Kidney (tissue), 14 donors: ENCODE results near the gene ITGA8. TPM values are rescaled to one million over a fixed set of nuclear protein-coding genes. Genes with fewer than 3 reads are reported as not detected.

Source experiments
- DNase-seq, 5 donors: peaks; one replicate each; pipeline ENCODE4 v3.0.0-alpha.2; 2013 to 2020
- FAIRE-seq: peaks from 2 replicates; lab custom pipeline; 2012; peaks lifted over from hg19 to GRCh38; lab: Jason Lieb, UNC
- H3K27ac ChIP-seq, 2 donors: one replicate each; pipeline ENCODE4 v1.7.0; 2013; ENCODE audit warnings: low read depth in 2 of 2, low read length in 2 of 2, inconsistent platforms in 1 of 2
- H3K27me3 ChIP-seq: one replicate; pipeline ENCODE4 v1.7.1; 2013; ENCODE audit warnings: low read length, inconsistent platforms; ENCODE audit not compliant: control insufficient read depth, insufficient read depth
- H3K36me3 ChIP-seq, 3 donors: one replicate each; pipeline versions ENCODE4 v1.7.0 to v1.7.1; 2013; ENCODE audit warnings: low read length in 3 of 3, control low read depth in 1 of 3, inconsistent platforms in 1 of 3; ENCODE audit not compliant: insufficient read depth in 3 of 3, control insufficient read depth in 2 of 3
- H3K4me1 ChIP-seq, 3 donors: one replicate each; pipeline versions ENCODE4 v1.7.0 to v1.7.1; 2013; ENCODE audit warnings: low read length in 3 of 3, inconsistent platforms in 1 of 3, low read depth in 1 of 3; ENCODE audit not compliant: control insufficient read depth in 2 of 3, insufficient read depth in 2 of 3
- H3K4me3 ChIP-seq, 3 donors: one replicate each; pipeline versions ENCODE4 v1.7.0 to v1.8.1; 2013; ENCODE audit warnings: low read length in 3 of 3, control low read depth in 1 of 3, inconsistent platforms in 1 of 3
- H3K9ac ChIP-seq, 3 donors: one replicate each; pipeline versions ENCODE4 v1.7.0 to v1.7.1; 2013; ENCODE audit warnings: low read length in 3 of 3, control low read depth in 1 of 3, inconsistent platforms in 1 of 3
- H3K9me3 ChIP-seq, 3 donors: one replicate each; pipeline versions ENCODE4 v1.7.0 to v1.7.1; 2013; ENCODE audit warnings: low read length in 3 of 3, control low read depth in 1 of 3, inconsistent platforms in 1 of 3; ENCODE audit not compliant: control insufficient read depth in 2 of 3, insufficient read depth in 1 of 3
- CTCF ChIP-seq: IDR thresholded peaks from 3 replicates; pipeline ENCODE4 v1.5.1; 2012; ENCODE audit warnings: mild to moderate bottlenecking, moderate library complexity, borderline replicate concordance; ENCODE audit not compliant: insufficient read depth; ENCODE audit errors: extremely low read depth
- intact Hi-C: fragments of 100-400 bp; cut with DNase I; formaldehyde crosslinking; loops from one replicate; pipeline ENCODE4 v1.11.1; 2022
- polyA plus RNA-seq: library from polyadenylated mRNA; stranded (reverse); fragments of 350-450 nt; fragmentation: Illumina TruSeq; extraction: RNeasy Lipid Tissue Mini Kit (QIAGEN cat#74804); gene quantifications from one replicate; pipeline ENCODE4 v1.2.3, GENCODE V29; 2014; ENCODE audit warnings: low read depth, low replicate concordance; ENCODE audit not compliant: insufficient read depth
- total RNA-seq: library from RNA; stranded (reverse); fragmentation: NEBNext Ultra II Directional; extraction: Animal tissue kit (Norgen Biotek cat#: 25700); gene quantifications from one replicate; pipeline ENCODE4 v1.2.1, GENCODE V29; 2021
- donor health status: control.
- donor health status: control.
- donor health status: control.
- donor health status: control.
- donor health status: control.
- donor health status: DM: yes; HTN: yes; CAD: no.
- donor health status: Normal renal cell carcinoma (clear cell type).

Gene ITGA8
- total and polyA plus RNA-seq, 2 donors from 2014 or later, result 10.8 to 22.1 TPM

DNA sequence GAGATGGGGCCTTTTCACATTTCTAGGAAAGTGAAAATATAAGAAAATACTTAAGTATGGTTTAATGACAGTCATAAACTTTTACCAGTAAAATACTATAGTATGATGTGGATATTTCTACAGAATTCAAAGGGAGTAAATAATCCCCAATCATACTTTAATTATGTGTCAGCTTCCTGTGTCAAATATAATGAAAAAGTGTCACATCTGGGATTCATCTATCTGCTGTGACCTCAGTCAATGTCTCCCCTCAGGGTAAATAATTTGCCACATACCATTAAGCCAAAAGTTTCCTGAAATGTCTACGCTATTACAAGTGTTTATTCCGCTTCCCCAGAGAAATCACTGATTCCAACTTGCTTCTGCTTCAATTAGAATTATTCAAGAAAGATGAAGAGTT lies 110.5 kb downstream of the ITGA8 start:
- FAIRE-seq (no peak), DNase-seq (no peak)
- intact Hi-C loops, result no loop called here
- no peaks in the 10 kb centered on the region for H3K36me3 ChIP-seq
- TF ChIP-seq CTCF, result no peak
- H3K27ac ChIP-seq, result no peak overlapping the region
- no peak overlapping the region for H3K9ac ChIP-seq
- H3K4me1 ChIP-seq, result peaks cover 0 to 1% (median 0%) of the 10 kb centered on the region in 3 donors
- no peaks in the 10 kb centered on the region for H3K27me3 ChIP-seq
- H3K4me3 ChIP-seq, result no peak overlapping the region
- no peaks in the 10 kb centered on the region for H3K9me3 ChIP-seq

DNA sequence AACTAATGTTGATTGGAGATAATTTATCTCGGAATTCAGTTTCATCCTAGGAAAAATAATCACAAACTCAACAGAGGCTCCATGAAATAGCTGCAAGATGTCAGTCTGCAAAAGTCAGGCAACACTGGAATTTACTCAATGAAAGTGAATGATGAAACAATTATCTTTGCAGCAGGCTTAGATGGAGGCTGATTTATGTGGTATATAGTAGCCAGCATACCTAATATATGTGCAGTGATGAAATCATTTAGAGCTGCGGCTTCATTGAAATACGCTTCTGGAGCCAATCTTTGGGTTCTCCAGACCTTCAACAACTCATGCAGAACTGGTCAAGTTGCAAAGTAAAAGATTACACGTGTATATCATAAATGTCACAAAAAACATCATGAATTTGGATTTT lies 113.3 kb downstream of the ITGA8 start:
- Histone ChIP-seq H3K9me3 (no peaks in the 10 kb centered on the region), H3K4me3 (no peak overlapping the region), H3K27me3 (no peaks in the 10 kb centered on the region), H3K9ac (no peak overlapping the region), H3K4me1 (peaks cover 0 to 4% (median 0%) of the 10 kb centered on the region in 3 donors), H3K36me3 (no peaks in the 10 kb centered on the region), H3K27ac (no peak overlapping the region)
- DNase-seq (no peak), FAIRE-seq (no peak)
- no peak for TF ChIP-seq CTCF
- intact Hi-C loops, result no loop called here

- Histone ChIP-seq H3K4me1 (peaks cover 0 to 4% (median 0%) of the 10 kb centered on the region in 3 donors), H3K27ac (no peak overlapping the region), H3K27me3 (no peaks in the 10 kb centered on the region), H3K4me3 (no peak overlapping the region), H3K9ac (no peak overlapping the region), H3K9me3 (no peaks in the 10 kb centered on the region), H3K36me3 (no peaks in the 10 kb centered on the region)
- no peak for FAIRE-seq
- DNase-seq, result no peak
- no peak for TF ChIP-seq CTCF
- intact Hi-C loops, result no loop called here
These were observed 113.9 kb downstream of the ITGA8 start for GRCh38 chr10:15605740-15606369.
